HepG2 (cell line): ENCODE results near the gene HEATR1. TPM values are rescaled to one million over a fixed set of nuclear protein-coding genes. Genes with fewer than 3 reads are reported as not detected.

Source experiments
- AKNA ChIP-seq: sonication (generic); formaldehyde crosslinking; IDR thresholded peaks from 2 replicates; pipeline ENCODE4 v1.4.0; 2020; ENCODE audit warnings: missing genetic modification reagents, borderline replicate concordance
- ATF2 ChIP-seq: sonication (generic); formaldehyde crosslinking; IDR thresholded peaks from 2 replicates; pipeline ENCODE4 v1.4.0; 2020; ENCODE audit warnings: missing genetic modification reagents
- ELF1 ChIP-seq: sonication (generic); formaldehyde crosslinking; IDR thresholded peaks from 2 replicates; pipeline ENCODE4 v1.4.0; 2020; ENCODE audit warnings: missing genetic modification reagents
- ESRRA ChIP-seq: sonication (generic); formaldehyde crosslinking; IDR thresholded peaks from 2 replicates; pipeline ENCODE4 v1.5.1; 2020; ENCODE audit warnings: mild to moderate bottlenecking, low read depth, missing genetic modification reagents
- HOXD1 ChIP-seq: sonication (generic); formaldehyde crosslinking; IDR thresholded peaks from 2 replicates; pipeline ENCODE4 v1.5.0; 2020; ENCODE audit warnings: missing genetic modification reagents
- MAFF ChIP-seq: IDR thresholded peaks from 2 replicates; pipeline ENCODE4 v1.6.1; 2011; ENCODE audit warnings: low read depth, low read length, improper control_type of control experiment
- RARG ChIP-seq: sonication (generic); formaldehyde crosslinking; IDR thresholded peaks from 2 replicates; pipeline ENCODE4 v1.4.0; 2020; ENCODE audit warnings: low read depth, mild to moderate bottlenecking, missing genetic modification reagents
- SOX5 ChIP-seq: IDR thresholded peaks from 2 replicates; pipeline ENCODE4 v1.6.1; 2016; ENCODE audit warnings: borderline replicate concordance
- TBX2 ChIP-seq: sonication (generic); formaldehyde crosslinking; IDR thresholded peaks from 2 replicates; pipeline ENCODE4 v1.5.0; 2020; ENCODE audit warnings: missing genetic modification reagents, mild to moderate bottlenecking, borderline replicate concordance
- ZBTB20 ChIP-seq: sonication (generic); formaldehyde crosslinking; IDR thresholded peaks from 2 replicates; pipeline ENCODE4 v1.8.1; 2023; ENCODE audit warnings: missing genetic modification reagents, low read depth, mild to moderate bottlenecking, borderline replicate concordance
- ZNF326 ChIP-seq: sonication (generic); formaldehyde crosslinking; IDR thresholded peaks from 2 replicates; pipeline ENCODE4 v1.4.0; 2020; ENCODE audit warnings: missing genetic modification reagents, borderline replicate concordance
- ZNF569 ChIP-seq: sonication (generic); formaldehyde crosslinking; IDR thresholded peaks from 2 replicates; pipeline ENCODE4 v1.5.0; 2020; ENCODE audit warnings: mild to moderate bottlenecking, missing genetic modification reagents, moderate library complexity, borderline replicate concordance
- ZNF747 ChIP-seq: sonication (generic); formaldehyde crosslinking; IDR thresholded peaks from 2 replicates; pipeline ENCODE4 v1.8.1; 2023; ENCODE audit warnings: missing genetic modification reagents, mild to moderate bottlenecking, borderline replicate concordance
- polyA plus RNA-seq, 8 experiments: library from polyadenylated mRNA; depleted of rRNA in 3 of 8; stranded (reverse) in 7 of 8; unstranded in 1 of 8; fragments of >200 nt; fragmentation: Illumina TruSeq in 4 of 8; extraction: Trizol in 4 of 8; gene quantifications; 2 replicates each; pipeline versions ENCODE4 v1.2.1 to v1.2.3, GENCODE V29; 2011 to 2016; ENCODE audit warnings: low read depth in 4 of 8, missing spikeins in 1 of 8, mixed read lengths in 1 of 8; ENCODE audit not compliant: insufficient read depth in 1 of 8
- total RNA-seq, 5 experiments: library from RNA; depleted of rRNA; stranded (reverse); fragments of >200 nt; fragmentation: Illumina TruSeq; extraction: Trizol; gene quantifications; 2 replicates each; pipeline ENCODE4 v1.2.3, GENCODE V29; 2016; ENCODE audit warnings: low read depth in 1 of 5
- TF ChIP-seq, protein P1 (sequence below): sonication (generic); formaldehyde crosslinking; IDR thresholded peaks from 2 replicates; pipeline ENCODE4; 2020; ENCODE audit warnings: missing genetic modification reagents, mild to moderate bottlenecking, borderline replicate concordance
- TF ChIP-seq, protein P2 (sequence below): sonication (generic); formaldehyde crosslinking; IDR thresholded peaks from 2 replicates; pipeline ENCODE4 v1.4.0; 2020; ENCODE audit warnings: missing genetic modification reagents
- TF ChIP-seq, protein P3 (sequence below): IDR thresholded peaks from 2 replicates; pipeline ENCODE4 v1.6.1; 2018; ENCODE audit warnings: missing genetic modification reagents, mild to moderate bottlenecking, missing compliant biosample characterization

Gene HEATR1
- total and polyA plus RNA-seq, 2 of the 13 experiments (the other 11 are each of a cell fraction or from before 2014, with no cell fraction given), result 10.2 to 45.8 TPM

GRCh38 chr1:236603991-236604904 is at the start of gene HEATR1 (continued):
- no peak for TF ChIP-seq AKNA (CRISPR knock-in tag)
- TF ChIP-seq, protein P1, sequence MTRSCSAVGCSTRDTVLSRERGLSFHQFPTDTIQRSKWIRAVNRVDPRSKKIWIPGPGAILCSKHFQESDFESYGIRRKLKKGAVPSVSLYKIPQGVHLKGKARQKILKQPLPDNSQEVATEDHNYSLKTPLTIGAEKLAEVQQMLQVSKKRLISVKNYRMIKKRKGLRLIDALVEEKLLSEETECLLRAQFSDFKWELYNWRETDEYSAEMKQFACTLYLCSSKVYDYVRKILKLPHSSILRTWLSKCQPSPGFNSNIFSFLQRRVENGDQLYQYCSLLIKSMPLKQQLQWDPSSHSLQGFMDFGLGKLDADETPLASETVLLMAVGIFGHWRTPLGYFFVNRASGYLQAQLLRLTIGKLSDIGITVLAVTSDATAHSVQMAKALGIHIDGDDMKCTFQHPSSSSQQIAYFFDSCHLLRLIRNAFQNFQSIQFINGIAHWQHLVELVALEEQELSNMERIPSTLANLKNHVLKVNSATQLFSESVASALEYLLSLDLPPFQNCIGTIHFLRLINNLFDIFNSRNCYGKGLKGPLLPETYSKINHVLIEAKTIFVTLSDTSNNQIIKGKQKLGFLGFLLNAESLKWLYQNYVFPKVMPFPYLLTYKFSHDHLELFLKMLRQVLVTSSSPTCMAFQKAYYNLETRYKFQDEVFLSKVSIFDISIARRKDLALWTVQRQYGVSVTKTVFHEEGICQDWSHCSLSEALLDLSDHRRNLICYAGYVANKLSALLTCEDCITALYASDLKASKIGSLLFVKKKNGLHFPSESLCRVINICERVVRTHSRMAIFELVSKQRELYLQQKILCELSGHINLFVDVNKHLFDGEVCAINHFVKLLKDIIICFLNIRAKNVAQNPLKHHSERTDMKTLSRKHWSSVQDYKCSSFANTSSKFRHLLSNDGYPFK (CRISPR knock-in tag), result peak; percentile 73; the same call in 1 of the 2 replicates
- TF ChIP-seq, protein P2, sequence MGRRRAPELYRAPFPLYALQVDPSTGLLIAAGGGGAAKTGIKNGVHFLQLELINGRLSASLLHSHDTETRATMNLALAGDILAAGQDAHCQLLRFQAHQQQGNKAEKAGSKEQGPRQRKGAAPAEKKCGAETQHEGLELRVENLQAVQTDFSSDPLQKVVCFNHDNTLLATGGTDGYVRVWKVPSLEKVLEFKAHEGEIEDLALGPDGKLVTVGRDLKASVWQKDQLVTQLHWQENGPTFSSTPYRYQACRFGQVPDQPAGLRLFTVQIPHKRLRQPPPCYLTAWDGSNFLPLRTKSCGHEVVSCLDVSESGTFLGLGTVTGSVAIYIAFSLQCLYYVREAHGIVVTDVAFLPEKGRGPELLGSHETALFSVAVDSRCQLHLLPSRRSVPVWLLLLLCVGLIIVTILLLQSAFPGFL (CRISPR knock-in tag), result no peak
- TF ChIP-seq HOXD1 (CRISPR knock-in tag), result peak; percentile 61; the same call in 1 of the 2 replicates
- TF ChIP-seq ZNF747 (CRISPR knock-in tag), result peak; percentile 68; the same call in 1 of the 2 replicates
- peak; percentile 65; the same call in 1 of the 2 replicates for TF ChIP-seq ATF2 (CRISPR knock-in tag)
- TF ChIP-seq, protein P3, sequence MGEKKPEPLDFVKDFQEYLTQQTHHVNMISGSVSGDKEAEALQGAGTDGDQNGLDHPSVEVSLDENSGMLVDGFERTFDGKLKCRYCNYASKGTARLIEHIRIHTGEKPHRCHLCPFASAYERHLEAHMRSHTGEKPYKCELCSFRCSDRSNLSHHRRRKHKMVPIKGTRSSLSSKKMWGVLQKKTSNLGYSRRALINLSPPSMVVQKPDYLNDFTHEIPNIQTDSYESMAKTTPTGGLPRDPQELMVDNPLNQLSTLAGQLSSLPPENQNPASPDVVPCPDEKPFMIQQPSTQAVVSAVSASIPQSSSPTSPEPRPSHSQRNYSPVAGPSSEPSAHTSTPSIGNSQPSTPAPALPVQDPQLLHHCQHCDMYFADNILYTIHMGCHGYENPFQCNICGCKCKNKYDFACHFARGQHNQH, result peak; percentile 93
- TF ChIP-seq ZNF326 (CRISPR knock-in tag), result no peak
- no peak for TF ChIP-seq ZNF569 (CRISPR knock-in tag)
- TF ChIP-seq MAFF, result no peak
- no peak; the same call in 1 of the 2 replicates for TF ChIP-seq ESRRA (CRISPR knock-in tag)
- no peak for TF ChIP-seq RARG (CRISPR knock-in tag)
- TF ChIP-seq ELF1 (CRISPR knock-in tag), result peak; percentile 96
- TF ChIP-seq ZBTB20 (CRISPR knock-in tag), result peak; percentile 40; the same call in 1 of the 2 replicates
- TF ChIP-seq SOX5 (CRISPR knock-in tag), result peak; percentile 42; the same call in 1 of the 2 replicates
- peak; percentile 67 for TF ChIP-seq TBX2 (CRISPR knock-in tag)
